GM12878 (cell line): Measurements from ENCODE around the gene OTOA. TPM values are rescaled to one million over a fixed set of nuclear protein-coding genes. Genes with fewer than 3 reads are reported as not detected.

Source experiments
- ATAC-seq: fragments of 200-7000 bp; cut with Tn5 transposase; 3 replicates; pipeline ENCODE4 v1.9.1; 2020; ENCODE audit warnings: mild to moderate bottlenecking, moderate library complexity
- BruUV-seq: library from RNA; stranded (reverse); fragments of 400-500 nt; replicated peaks from 2 replicates; lab custom pipeline; 2021; lab: Mats Ljungman, UMichigan
- CTCF ChIA-PET: fragments of 300-600 bp; sonication (Branson Sonifier 250); formaldehyde crosslinking; extraction: SDS; loops from one replicate; lab custom pipeline; 2021; ENCODE audit warnings: inconsistent platforms; lab: Yijun Ruan, JAX
- POLR2A ChIA-PET: fragments of 350-600 bp; formaldehyde crosslinking; extraction: SDS; loops from one replicate; lab custom pipeline; 2021; ENCODE audit warnings: inconsistent platforms; lab: Charles Lee
- RAD21 ChIA-PET: fragments of 300-600 bp; sonication (Branson Sonifier 250); formaldehyde crosslinking; loops from one replicate; lab custom pipeline; 2023; ENCODE audit warnings: antibody characterized with exemption; ENCODE audit not compliant: unreplicated experiment; lab: Charles Lee
- SMC1A ChIA-PET: fragments of 300-600 bp; sonication (Branson Sonifier 250); formaldehyde crosslinking; loops from one replicate; lab custom pipeline; 2023; ENCODE audit not compliant: unreplicated experiment, uncharacterized antibody; lab: Charles Lee
- DNase-seq: peaks from one replicate; pipeline ENCODE4 v3.0.0-alpha.2; 2011; ENCODE audit warnings: low read depth, low spot score
- FAIRE-seq: peaks from 3 replicates; lab custom pipeline; 2011; peaks lifted over from hg19 to GRCh38; lab: Jason Lieb, UNC
- H2AFZ ChIP-seq: 2 replicates; pipeline ENCODE4 v1.6.0; 2011; ENCODE audit warnings: low read depth, low read length, control low read depth; ENCODE audit not compliant: control insufficient read depth
- H3K27ac ChIP-seq: 2 replicates; pipeline ENCODE4 v1.5.1; 2011; ENCODE audit warnings: control low read depth; ENCODE audit not compliant: control insufficient read depth, insufficient read depth
- H3K27me3 ChIP-seq, 2 experiments: replicated peaks in 1 of 2; 2 replicates each; pipeline versions ENCODE4 v1.6.0 to v1.6.1; 2011; ENCODE audit warnings: low read length in 1 of 2; ENCODE audit not compliant: control insufficient read depth in 2 of 2, insufficient read depth in 2 of 2
- H3K36me3 ChIP-seq, 2 experiments: 2 replicates each; pipeline ENCODE4 v1.5.1; 2011; ENCODE audit warnings: low read length in 1 of 2; ENCODE audit not compliant: control insufficient read depth in 2 of 2, insufficient read depth in 2 of 2
- H3K4me1 ChIP-seq: 2 replicates; pipeline ENCODE4 v1.6.1; 2011; ENCODE audit warnings: mild to moderate bottlenecking, low read length, moderate library complexity, mixed read lengths; ENCODE audit not compliant: control insufficient read depth, insufficient read depth
- H3K4me2 ChIP-seq: 2 replicates; pipeline ENCODE4 v1.6.0; 2011; ENCODE audit warnings: control low read depth; ENCODE audit not compliant: control insufficient read depth, insufficient read depth
- H3K4me3 ChIP-seq: fragments of 200-600 bp; sonication (generic); 2 replicates; pipeline ENCODE4 v1.5.1; 2016
- H3K79me2 ChIP-seq: 2 replicates; pipeline ENCODE4 v1.6.0; 2011; ENCODE audit warnings: low read length; ENCODE audit not compliant: control insufficient read depth, insufficient read depth
- H3K9ac ChIP-seq: 2 replicates; pipeline ENCODE4 v1.8.0; 2011; ENCODE audit warnings: low read length, control low read depth, mixed read lengths; ENCODE audit not compliant: control insufficient read depth, insufficient read depth
- H3K9me3 ChIP-seq: replicated peaks from 3 replicates; pipeline ENCODE4 v1.5.1; 2011; ENCODE audit warnings: mild to moderate bottlenecking, low read length; ENCODE audit not compliant: control insufficient read depth, insufficient read depth
- H4K20me1 ChIP-seq: 2 replicates; pipeline ENCODE4 v1.6.0; 2011; ENCODE audit not compliant: control insufficient read depth, insufficient read depth
- GABPA ChIP-seq: IDR thresholded peaks from 2 replicates; pipeline ENCODE4 v1.6.1; 2014; ENCODE audit warnings: antibody characterized with exemption, low read depth, mild to moderate bottlenecking, inconsistent platforms
- NFIC ChIP-seq: IDR thresholded peaks from 2 replicates; pipeline ENCODE4 v1.6.1; 2012; ENCODE audit warnings: low read depth, mild to moderate bottlenecking, inconsistent platforms, low read length, moderate library complexity
- RBBP5 ChIP-seq: fragments of 200-600 bp; sonication (generic); conservative IDR thresholded peaks from 2 replicates; pipeline ENCODE4 v1.6.1; 2016
- ZNF24 ChIP-seq: fragments of 450-650 bp; IDR thresholded peaks from 2 replicates; pipeline ENCODE4 v1.6.1; 2017; ENCODE audit warnings: antibody characterized with exemption, mild to moderate bottlenecking
- ZSCAN29 ChIP-seq: fragments of 450-650 bp; IDR thresholded peaks from 2 replicates; pipeline ENCODE4 v1.6.1; 2017; ENCODE audit warnings: mild to moderate bottlenecking, moderate library complexity
- WGBS: methylation state at CpG from one replicate; pipeline ENCODE4 v1.1.6; 2016; ENCODE audit warnings: low lambda C conversion rate; ENCODE audit not compliant: insufficient replicate concordance, insufficient coverage; ENCODE audit errors: missing lambda C conversion rate; 5-methylcytosine and 5-hydroxymethylcytosine counted together
- in situ Hi-C: fragments of 300-500 bp; cut with MboI; formaldehyde crosslinking; loops from 9 replicates; pipeline ENCODE4 v1.14.3; 2018; ENCODE audit warnings: mixed read lengths
- intact Hi-C: fragments of 100-400 bp; cut with micrococcal nuclease; formaldehyde crosslinking; loops from one replicate; pipeline ENCODE4 v1.14.2; 2022; ENCODE audit not compliant: unreplicated experiment
- polyA plus RNA-seq, 11 experiments: library from polyadenylated mRNA; depleted of rRNA in 4 of 11; unstranded in 6 of 11; stranded (reverse) in 5 of 11; fragments of >200 nt; fragmentation: Nextera tagmentation in 4 of 11; fragmentation: Illumina TruSeq in 1 of 11; extraction: Ambion mirVana in 4 of 11; extraction: Trizol in 1 of 11; gene quantifications; 1 replicate in 1 of 11; 2 replicates in 10 of 11; pipeline versions ENCODE4 v1.2.1 to v1.2.3, GENCODE V29; 2011 to 2016; ENCODE audit warnings: inconsistent platforms in 2 of 11, missing spikeins in 2 of 11, low read depth in 1 of 11
- total RNA-seq, 4 experiments: library from RNA; depleted of rRNA in 3 of 4; stranded (reverse); fragments of >200 nt in 3 of 4; fragmentation: Illumina TruSeq in 1 of 4; extraction: Trizol in 1 of 4; gene quantifications; 2 replicates each; pipeline versions ENCODE4 v1.2.1 to v1.2.3, GENCODE V29; 2013 to 2021
- TF ChIP-seq, protein P1 (sequence below): fragments of 450-650 bp; formaldehyde crosslinking; IDR thresholded peaks from 2 replicates; pipeline ENCODE4 v1.4.0; 2022; ENCODE audit warnings: mild to moderate bottlenecking, moderate library complexity
- TF ChIP-seq, protein P2 (sequence below): fragments of 450-650 bp; formaldehyde crosslinking; IDR thresholded peaks from 2 replicates; pipeline ENCODE4 v1.5.0; 2022; ENCODE audit warnings: mild to moderate bottlenecking, missing genetic modification characterization

The OTOA gene
- total and polyA plus RNA-seq, 10 of the 15 experiments (the other 5 are each of a cell fraction or from before 2014, with no cell fraction given): 0.33 to 1.5 (median 0.61) TPM

DNA sequence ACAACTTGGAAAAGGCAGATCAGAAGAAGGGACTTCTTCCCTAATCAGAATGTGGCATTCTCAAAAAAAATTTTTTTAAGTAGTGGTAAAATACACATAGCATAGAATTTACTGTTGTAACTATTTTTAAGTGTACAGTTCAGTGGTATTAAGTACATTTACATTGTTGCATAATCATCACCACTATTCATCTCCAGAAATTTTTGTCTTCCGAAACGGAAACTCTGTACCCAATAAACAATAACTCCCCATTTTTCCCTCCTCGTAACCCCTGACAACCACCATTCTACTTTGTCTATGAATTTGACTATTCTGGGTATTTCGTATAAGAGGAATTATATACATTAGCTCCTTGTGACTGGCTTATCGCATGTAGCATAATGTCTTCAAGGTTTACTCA is 45.5 kb upstream of the OTOA start:
- BruUV-seq: no TSS peak
- ATAC-seq: no peak
- 97% methylated on average over 5 of the region's 5 CpGs for WGBS
- Histone ChIP-seq H3K4me2 (no peak overlapping the region), H3K9me3 (no peaks in the 10 kb centered on the region), H3K4me1 (peaks cover 5% of the 10 kb centered on the region; the same call in 1 of the 2 replicates), H2AFZ (no peak overlapping the region), H3K27me3 (no peaks in the 10 kb centered on the region), H3K36me3 (no peaks in the 10 kb centered on the region; a peak in 2 of 4 replicates), H4K20me1 (no peaks in the 10 kb centered on the region), H3K4me3 (no peak overlapping the region), H3K79me2 (no peaks in the 10 kb centered on the region; the same call in 1 of the 2 replicates), H3K9ac (no peak overlapping the region), H3K27ac (no peak overlapping the region)
- CTCF ChIA-PET: no interaction called here
- SMC1A ChIA-PET: no interaction called here
- intact Hi-C loops: no loop called here
- DNase-seq: no peak
- TF ChIP-seq NFIC: no peak
- no peak for TF ChIP-seq ZNF24
- TF ChIP-seq RBBP5: no peak
- TF ChIP-seq, protein P1, sequence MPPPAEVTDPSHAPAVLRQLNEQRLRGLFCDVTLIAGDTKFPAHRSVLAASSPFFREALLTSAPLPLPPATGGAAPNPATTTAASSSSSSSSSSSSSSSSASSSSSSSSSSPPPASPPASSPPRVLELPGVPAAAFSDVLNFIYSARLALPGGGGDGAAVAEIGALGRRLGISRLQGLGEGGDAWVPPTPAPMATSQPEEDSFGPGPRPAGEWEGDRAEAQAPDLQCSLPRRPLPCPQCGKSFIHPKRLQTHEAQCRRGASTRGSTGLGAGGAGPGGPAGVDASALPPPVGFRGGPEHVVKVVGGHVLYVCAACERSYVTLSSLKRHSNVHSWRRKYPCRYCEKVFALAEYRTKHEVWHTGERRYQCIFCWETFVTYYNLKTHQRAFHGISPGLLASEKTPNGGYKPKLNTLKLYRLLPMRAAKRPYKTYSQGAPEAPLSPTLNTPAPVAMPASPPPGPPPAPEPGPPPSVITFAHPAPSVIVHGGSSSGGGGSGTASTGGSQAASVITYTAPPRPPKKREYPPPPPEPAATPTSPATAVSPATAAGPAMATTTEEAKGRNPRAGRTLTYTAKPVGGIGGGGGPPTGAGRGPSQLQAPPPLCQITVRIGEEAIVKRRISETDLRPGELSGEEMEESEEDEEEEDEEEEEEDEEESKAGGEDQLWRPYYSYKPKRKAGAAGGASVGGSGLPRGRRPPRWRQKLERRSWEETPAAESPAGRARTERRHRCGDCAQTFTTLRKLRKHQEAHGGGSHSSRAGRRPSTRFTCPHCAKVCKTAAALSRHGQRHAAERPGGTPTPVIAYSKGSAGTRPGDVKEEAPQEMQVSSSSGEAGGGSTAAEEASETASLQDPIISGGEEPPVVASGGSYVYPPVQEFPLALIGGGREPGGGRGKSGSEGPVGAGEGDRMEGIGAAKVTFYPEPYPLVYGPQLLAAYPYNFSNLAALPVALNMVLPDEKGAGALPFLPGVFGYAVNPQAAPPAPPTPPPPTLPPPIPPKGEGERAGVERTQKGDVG (CRISPR knock-in tag): no peak
- TF ChIP-seq ZSCAN29: no peak
- TF ChIP-seq, protein P2, sequence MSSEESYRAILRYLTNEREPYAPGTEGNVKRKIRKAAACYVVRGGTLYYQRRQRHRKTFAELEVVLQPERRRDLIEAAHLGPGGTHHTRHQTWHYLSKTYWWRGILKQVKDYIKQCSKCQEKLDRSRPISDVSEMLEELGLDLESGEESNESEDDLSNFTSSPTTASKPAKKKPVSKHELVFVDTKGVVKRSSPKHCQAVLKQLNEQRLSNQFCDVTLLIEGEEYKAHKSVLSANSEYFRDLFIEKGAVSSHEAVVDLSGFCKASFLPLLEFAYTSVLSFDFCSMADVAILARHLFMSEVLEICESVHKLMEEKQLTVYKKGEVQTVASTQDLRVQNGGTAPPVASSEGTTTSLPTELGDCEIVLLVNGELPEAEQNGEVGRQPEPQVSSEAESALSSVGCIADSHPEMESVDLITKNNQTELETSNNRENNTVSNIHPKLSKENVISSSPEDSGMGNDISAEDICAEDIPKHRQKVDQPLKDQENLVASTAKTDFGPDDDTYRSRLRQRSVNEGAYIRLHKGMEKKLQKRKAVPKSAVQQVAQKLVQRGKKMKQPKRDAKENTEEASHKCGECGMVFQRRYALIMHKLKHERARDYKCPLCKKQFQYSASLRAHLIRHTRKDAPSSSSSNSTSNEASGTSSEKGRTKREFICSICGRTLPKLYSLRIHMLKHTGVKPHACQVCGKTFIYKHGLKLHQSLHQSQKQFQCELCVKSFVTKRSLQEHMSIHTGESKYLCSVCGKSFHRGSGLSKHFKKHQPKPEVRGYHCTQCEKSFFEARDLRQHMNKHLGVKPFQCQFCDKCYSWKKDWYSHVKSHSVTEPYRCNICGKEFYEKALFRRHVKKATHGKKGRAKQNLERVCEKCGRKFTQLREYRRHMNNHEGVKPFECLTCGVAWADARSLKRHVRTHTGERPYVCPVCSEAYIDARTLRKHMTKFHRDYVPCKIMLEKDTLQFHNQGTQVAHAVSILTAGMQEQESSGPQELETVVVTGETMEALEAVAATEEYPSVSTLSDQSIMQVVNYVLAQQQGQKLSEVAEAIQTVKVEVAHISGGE (CRISPR knock-in tag): no peak
- no peak for TF ChIP-seq GABPA
- RAD21 ChIA-PET: no interaction called here
- no peak for FAIRE-seq
- in situ Hi-C loops: no loop called here
- POLR2A ChIA-PET: no interaction called here
